Measurements from ENCODE around the gene RAP1GAP2.
"Not testable (repeated sequence)": the region's sequence is repeated elsewhere in the genome, so short reads cannot be mapped to it uniquely, and the experiment has no call there.

The RAP1GAP2 gene

DNA sequence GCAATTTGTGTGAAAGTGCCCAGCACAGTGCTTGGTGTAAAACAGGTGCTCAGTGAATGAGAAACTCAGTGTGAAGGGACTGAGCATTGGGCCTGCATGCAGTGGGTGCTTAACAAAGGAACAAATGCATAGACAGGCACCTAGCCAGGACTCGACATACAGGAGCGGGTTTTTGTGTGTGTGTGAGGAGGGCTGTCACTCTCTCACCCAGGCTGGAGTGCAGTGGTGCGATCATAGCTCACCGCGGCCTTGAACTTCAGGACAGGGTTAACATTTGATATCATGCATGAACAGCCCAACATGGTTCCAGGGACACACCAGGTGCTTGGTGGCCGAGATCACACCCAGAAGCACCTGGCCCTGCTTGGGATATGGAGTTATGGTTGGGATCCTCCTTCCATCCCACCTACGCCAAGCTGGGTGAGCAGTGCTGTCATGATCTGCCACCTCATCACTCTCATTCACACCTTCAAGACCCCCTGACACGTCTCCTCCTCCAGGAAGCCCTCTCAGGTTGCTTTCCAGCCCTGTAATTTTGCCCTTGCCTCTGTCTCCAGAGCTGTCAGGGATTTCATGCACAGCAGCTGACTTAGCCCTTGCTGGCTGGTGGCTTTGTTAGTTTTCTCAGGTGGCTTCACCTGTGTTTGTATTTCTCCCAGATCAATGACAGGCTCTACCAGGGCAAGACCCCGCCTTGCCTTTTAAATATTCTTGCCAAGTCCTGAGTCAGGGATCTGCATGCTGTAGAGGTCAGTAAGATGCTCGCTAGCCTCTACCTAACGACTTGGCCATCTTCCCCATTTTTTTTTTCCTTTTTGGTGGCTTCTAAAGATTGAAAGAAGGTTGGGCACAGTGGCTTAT is 200.8 kb downstream of the RAP1GAP2 start:
- no peak overlapping the region for H3K4me3 ChIP-seq (ENCODE audit: low read depth, low read length)
- DNase-seq (ENCODE audit: low read depth): no peak
- TF ChIP-seq, protein P1, sequence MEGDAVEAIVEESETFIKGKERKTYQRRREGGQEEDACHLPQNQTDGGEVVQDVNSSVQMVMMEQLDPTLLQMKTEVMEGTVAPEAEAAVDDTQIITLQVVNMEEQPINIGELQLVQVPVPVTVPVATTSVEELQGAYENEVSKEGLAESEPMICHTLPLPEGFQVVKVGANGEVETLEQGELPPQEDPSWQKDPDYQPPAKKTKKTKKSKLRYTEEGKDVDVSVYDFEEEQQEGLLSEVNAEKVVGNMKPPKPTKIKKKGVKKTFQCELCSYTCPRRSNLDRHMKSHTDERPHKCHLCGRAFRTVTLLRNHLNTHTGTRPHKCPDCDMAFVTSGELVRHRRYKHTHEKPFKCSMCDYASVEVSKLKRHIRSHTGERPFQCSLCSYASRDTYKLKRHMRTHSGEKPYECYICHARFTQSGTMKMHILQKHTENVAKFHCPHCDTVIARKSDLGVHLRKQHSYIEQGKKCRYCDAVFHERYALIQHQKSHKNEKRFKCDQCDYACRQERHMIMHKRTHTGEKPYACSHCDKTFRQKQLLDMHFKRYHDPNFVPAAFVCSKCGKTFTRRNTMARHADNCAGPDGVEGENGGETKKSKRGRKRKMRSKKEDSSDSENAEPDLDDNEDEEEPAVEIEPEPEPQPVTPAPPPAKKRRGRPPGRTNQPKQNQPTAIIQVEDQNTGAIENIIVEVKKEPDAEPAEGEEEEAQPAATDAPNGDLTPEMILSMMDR (conservative IDR thresholded peaks at IDR 0.05; ENCODE audit: low read depth, low read length): no peak

- H3K4me3 ChIP-seq (ENCODE audit: low read depth, low read length); DNase-seq (ENCODE audit: low read depth): not testable (repeated sequence)
Observed at GRCh38 chr17:2998469-2998901, 202.2 kb downstream of the RAP1GAP2 start.

DNA sequence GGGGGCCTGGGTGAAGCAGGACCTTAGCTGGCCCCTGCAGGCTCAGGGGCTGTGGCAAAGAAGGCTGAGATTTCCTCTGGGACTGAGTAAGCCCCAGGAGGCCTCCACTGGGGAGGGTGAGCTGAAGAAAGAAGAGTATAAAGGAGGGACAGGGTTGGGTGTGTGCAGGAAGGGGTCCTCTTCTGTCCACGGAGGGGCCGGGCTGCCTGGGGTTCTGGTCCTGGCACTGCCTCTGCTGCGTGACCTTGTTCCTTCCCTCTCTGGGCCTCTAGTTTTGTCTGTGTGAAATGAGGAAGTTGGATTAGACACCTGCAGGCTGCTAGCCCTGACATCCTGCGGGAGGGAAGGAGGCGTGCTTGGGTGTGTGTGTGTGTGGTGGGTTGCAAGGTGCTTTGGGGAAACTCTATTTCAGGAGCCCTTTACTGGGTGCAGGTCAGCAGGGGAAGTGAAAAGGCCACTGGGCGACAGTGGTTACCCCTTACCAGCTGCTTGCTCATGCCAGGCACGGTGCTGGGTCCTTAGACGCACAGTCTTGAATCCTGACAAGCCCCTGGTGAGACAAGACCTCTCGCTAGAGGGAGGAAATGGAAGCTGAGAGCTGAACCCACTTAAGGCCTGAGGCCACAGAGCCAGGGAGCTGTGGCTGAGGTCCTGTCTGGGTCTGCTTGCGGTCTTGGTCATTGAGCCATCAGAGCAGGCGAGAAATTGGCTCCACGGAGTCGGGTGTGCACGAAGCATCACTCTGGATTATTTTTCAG is 206.5 kb downstream of the RAP1GAP2 start:
- DNase-seq (ENCODE audit: low read depth): no peak
- TF ChIP-seq, protein P1 (conservative IDR thresholded peaks at IDR 0.05; ENCODE audit: low read depth, low read length): no peak
- no peak overlapping the region for H3K4me3 ChIP-seq (ENCODE audit: low read depth, low read length)

DNA sequence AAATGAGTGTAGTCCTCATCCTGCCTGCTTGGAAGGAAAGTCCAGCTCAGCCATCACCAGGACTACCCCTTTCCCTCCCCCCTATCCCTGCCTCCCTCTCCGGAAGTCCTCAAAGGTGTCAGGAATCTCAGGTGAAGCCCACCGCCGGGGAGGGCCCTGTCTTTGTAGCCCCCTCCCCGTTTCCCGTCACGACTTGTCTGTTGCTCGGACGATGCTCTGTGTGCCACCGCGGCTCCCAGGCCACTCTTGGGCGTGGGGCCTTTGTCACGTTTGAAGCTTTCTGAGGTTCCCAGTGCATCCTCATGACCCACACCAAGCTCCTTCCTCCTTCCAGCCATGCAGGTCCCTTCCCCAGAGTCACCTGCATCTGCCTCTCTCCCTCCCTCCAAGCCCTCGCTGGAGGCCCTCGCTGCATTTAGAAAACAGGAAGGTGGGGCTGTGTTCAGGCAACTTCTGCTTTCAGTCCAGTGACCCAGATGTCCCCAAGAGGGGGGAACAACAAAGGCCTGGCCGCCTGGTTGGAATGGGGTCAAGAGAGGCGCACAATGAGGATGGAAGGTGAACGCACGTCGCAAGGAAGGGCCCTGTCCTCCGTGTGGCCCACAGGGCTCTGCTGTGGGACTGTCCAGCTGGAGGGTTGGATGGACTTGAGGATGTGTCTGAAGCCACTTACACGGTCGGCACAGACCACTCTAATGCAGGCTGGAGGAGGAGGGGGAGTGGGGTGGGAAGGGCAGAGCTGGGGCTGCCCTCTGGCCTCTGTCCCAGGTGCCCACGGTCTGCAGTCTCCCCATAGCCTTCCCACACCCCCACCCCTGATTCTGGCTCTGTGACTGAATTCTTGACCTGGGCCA is 207.3 kb downstream of the RAP1GAP2 start:
- TF ChIP-seq, protein P1 (conservative IDR thresholded peaks at IDR 0.05; ENCODE audit: low read depth, low read length): no peak
- H3K4me3 ChIP-seq (ENCODE audit: low read depth, low read length): peak overlapping the region; percentile 22
- DNase-seq (ENCODE audit: low read depth): no peak

GRCh38 chr17:3004150-3004801 is 208.0 kb downstream of the RAP1GAP2 start:
- TF ChIP-seq, protein P1 (conservative IDR thresholded peaks at IDR 0.05; ENCODE audit: low read depth, low read length): no peak
- H3K4me3 ChIP-seq (ENCODE audit: low read depth, low read length): peak overlapping the region; percentile 22
- DNase-seq (ENCODE audit: low read depth): peak; percentile 95

GRCh38 chr17:3004925-3005324 is 208.7 kb downstream of the RAP1GAP2 start:
- no peak overlapping the region for H3K4me3 ChIP-seq (ENCODE audit: low read depth, low read length)
- TF ChIP-seq, protein P1 (conservative IDR thresholded peaks at IDR 0.05; ENCODE audit: low read depth, low read length): no peak
- no peak for DNase-seq (ENCODE audit: low read depth)

Measured in choroid plexus epithelial cell (primary cell).